Mesenchymal stem cell (in vitro differentiated cells and primary cell): ENCODE data around the gene GLP2R.
A peak's percentile ranks its signal among the peaks of the same experiment; 100 is the strongest.

Source experiments
- DNase-seq: peaks from one replicate; pipeline ENCODE4 v3.0.0-alpha.2; 2013
- H2AFZ ChIP-seq: one replicate; pipeline ENCODE4 v1.6.1; 2013; ENCODE audit warnings: low read depth, mild to moderate bottlenecking, control low read depth, inconsistent platforms, low read length, moderate library complexity
- H2AK5ac ChIP-seq: 2 replicates; pipeline ENCODE4 v1.6.1; 2013; ENCODE audit warnings: low read length, moderate library complexity, mild to moderate bottlenecking, inconsistent platforms; ENCODE audit not compliant: severe bottlenecking
- H2BK120ac ChIP-seq: one replicate; pipeline ENCODE4 v1.6.1; 2013; ENCODE audit warnings: low read depth, mild to moderate bottlenecking, inconsistent platforms, low read length, moderate library complexity
- H2BK12ac ChIP-seq, 2 experiments: one replicate each; pipeline ENCODE4 v1.6.1; 2013; ENCODE audit warnings: inconsistent platforms in 2 of 2, low read length in 2 of 2, mild to moderate bottlenecking in 2 of 2, moderate library complexity in 2 of 2, control low read depth in 1 of 2
- H2BK15ac ChIP-seq: one replicate; pipeline ENCODE4 v1.6.1; 2013; ENCODE audit warnings: mild to moderate bottlenecking, low read depth, inconsistent platforms; ENCODE audit not compliant: poor library complexity, severe bottlenecking
- H2BK5ac ChIP-seq: 2 replicates; pipeline ENCODE4 v1.6.1; 2013; ENCODE audit warnings: low read depth, mild to moderate bottlenecking, low read length, control low read depth, inconsistent platforms; ENCODE audit not compliant: poor library complexity, severe bottlenecking
- H3K14ac ChIP-seq, 2 experiments: one replicate each; pipeline ENCODE4 v1.6.1; 2013; ENCODE audit warnings: inconsistent platforms in 2 of 2, low read length in 2 of 2, control low read depth in 1 of 2, mild to moderate bottlenecking in 1 of 2, moderate library complexity in 1 of 2
- H3K18ac ChIP-seq, 2 experiments: one replicate each; pipeline ENCODE4 v1.6.1; 2013; ENCODE audit warnings: inconsistent platforms in 2 of 2, low read length in 2 of 2, control low read depth in 1 of 2, low read depth in 1 of 2, mild to moderate bottlenecking in 1 of 2
- H3K23ac ChIP-seq, 2 experiments: one replicate each; pipeline ENCODE4 v1.6.1; 2013; ENCODE audit warnings: inconsistent platforms in 2 of 2, low read length in 2 of 2, mild to moderate bottlenecking in 2 of 2, moderate library complexity in 2 of 2, control low read depth in 1 of 2
- H3K27ac ChIP-seq: 2 replicates; pipeline ENCODE4 v1.5.1; 2013; ENCODE audit warnings: mild to moderate bottlenecking, moderate library complexity, low read length, control low read depth, inconsistent platforms; ENCODE audit not compliant: poor library complexity, severe bottlenecking
- H3K27me3 ChIP-seq, 2 experiments: 2 replicates each; pipeline versions ENCODE4 v1.6.1 to v1.7.0; 2013; ENCODE audit warnings: low read length in 2 of 2, mild to moderate bottlenecking in 2 of 2, moderate library complexity in 2 of 2, control low read depth in 1 of 2, inconsistent platforms in 1 of 2; ENCODE audit not compliant: control insufficient read depth in 1 of 2, insufficient read depth in 1 of 2
- H3K36me3 ChIP-seq, 2 experiments: 2 replicates each; pipeline versions ENCODE4 v1.6.1 to v1.7.0; 2013; ENCODE audit warnings: low read length in 2 of 2, control low read depth in 1 of 2, inconsistent platforms in 1 of 2, low read depth in 1 of 2, mild to moderate bottlenecking in 1 of 2; ENCODE audit not compliant: insufficient read depth in 2 of 2, control insufficient read depth in 1 of 2
- H3K4ac ChIP-seq, 2 experiments: one replicate each; pipeline ENCODE4 v1.6.1; 2013; ENCODE audit warnings: inconsistent platforms in 2 of 2, low read length in 2 of 2, mild to moderate bottlenecking in 2 of 2, moderate library complexity in 2 of 2, control low read depth in 1 of 2, low read depth in 1 of 2
- H3K4me1 ChIP-seq: 2 replicates; pipeline ENCODE4 v1.6.1; 2013; ENCODE audit warnings: low read depth, low read length, control low read depth; ENCODE audit not compliant: control insufficient read depth, insufficient read depth
- H3K4me2 ChIP-seq: 2 replicates; pipeline ENCODE4 v1.6.1; 2013; ENCODE audit warnings: low read length, mild to moderate bottlenecking, inconsistent platforms; ENCODE audit not compliant: poor library complexity, severe bottlenecking
- H3K4me3 ChIP-seq, 2 experiments: 2 replicates each; pipeline versions ENCODE4 v1.5.1 to v1.7.0; 2013; ENCODE audit warnings: low read length in 2 of 2, mild to moderate bottlenecking in 2 of 2, control low read depth in 1 of 2, low read depth in 1 of 2; ENCODE audit not compliant: insufficient read depth in 1 of 2
- H3K79me1 ChIP-seq: replicated peaks from 2 replicates; pipeline ENCODE4 v1.6.1; 2013; ENCODE audit warnings: mild to moderate bottlenecking, control low read depth, low read length, inconsistent platforms; ENCODE audit not compliant: poor library complexity, severe bottlenecking
- H3K9ac ChIP-seq: 2 replicates; pipeline ENCODE4 v1.7.0; 2013; ENCODE audit warnings: mild to moderate bottlenecking, low read length, moderate library complexity
- H3K9me3 ChIP-seq: 2 replicates; pipeline ENCODE4 v1.7.0; 2013; ENCODE audit warnings: mild to moderate bottlenecking, low read length; ENCODE audit not compliant: control insufficient read depth
- H4K8ac ChIP-seq: one replicate; pipeline ENCODE4 v1.6.1; 2013; ENCODE audit warnings: inconsistent platforms, mild to moderate bottlenecking, low read length, moderate library complexity
- H4K91ac ChIP-seq: one replicate; pipeline ENCODE4 v1.6.1; 2013; ENCODE audit warnings: mild to moderate bottlenecking, low read length, inconsistent platforms
- WGBS: methylation state at CpG from one replicate; pipeline ENCODE4 v1.1.7; 2013; ENCODE audit warnings: mixed read lengths; 5-methylcytosine and 5-hydroxymethylcytosine counted together

GLP2R gene

DNA sequence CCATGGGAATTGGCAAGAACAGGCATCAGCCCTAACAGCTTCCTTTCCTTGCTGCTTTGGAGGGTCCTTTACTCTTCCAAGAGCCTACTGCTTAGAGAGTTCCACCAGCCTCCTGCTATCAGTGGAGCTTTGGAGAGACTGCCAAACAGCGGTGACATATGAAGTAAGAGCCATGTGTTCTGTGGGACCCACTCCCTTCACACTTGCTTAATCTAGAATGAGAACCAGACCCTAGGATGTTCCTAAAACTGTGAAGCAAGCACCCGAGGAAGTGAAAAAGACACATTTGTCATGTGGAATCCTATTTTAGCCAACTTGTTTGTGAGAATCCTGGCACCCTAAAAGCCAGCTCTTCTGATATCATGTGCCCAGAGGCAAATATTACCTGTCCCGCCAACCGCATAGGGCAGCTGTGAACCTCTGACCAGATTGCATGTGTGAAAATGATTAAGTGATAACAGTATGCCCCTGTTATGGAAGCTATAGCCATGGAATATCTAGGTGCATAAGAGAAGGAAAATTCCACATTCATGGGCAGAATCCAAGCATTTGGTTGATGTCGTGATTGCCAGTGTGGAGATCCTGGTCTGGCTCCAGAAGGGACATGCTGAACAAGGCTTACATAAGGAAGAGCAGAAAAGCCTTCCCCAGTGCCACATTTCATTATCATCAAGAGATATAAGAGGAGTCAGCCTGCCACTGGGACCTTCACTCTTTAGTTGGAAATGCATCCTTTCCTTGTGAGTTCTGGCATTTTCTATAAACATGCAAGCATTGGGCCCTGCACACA is 60.6 kb downstream of the GLP2R start:
- Histone ChIP-seq H2BK12ac (no peak overlapping the region), H2BK120ac (no peak overlapping the region), H3K18ac (no peak overlapping the region), H2BK15ac (no peak overlapping the region), H2AK5ac (no peak overlapping the region), H3K27ac (no peak overlapping the region), H3K4me3 (no peak overlapping the region), H3K36me3 (no peaks in the 10 kb centered on the region), H3K4me1 (no peaks in the 10 kb centered on the region), H3K9ac (no peak overlapping the region), H2BK5ac (no peak overlapping the region), H3K9me3 (peaks cover 52% of the 10 kb centered on the region), H4K91ac (no peak overlapping the region), H3K23ac (no peak overlapping the region), H2AFZ (no peak overlapping the region), H3K27me3 (peaks cover 0 to 43% of the 10 kb centered on the region in 2 experiments), H3K4ac (no peak overlapping the region), H4K8ac (no peak overlapping the region), H3K79me1 (no peaks in the 10 kb centered on the region), H3K4me2 (no peak overlapping the region), H3K14ac (no peak overlapping the region)
- DNase-seq = no peak
- WGBS = 91% methylated on average over 5 of the region's 5 CpGs

DNA sequence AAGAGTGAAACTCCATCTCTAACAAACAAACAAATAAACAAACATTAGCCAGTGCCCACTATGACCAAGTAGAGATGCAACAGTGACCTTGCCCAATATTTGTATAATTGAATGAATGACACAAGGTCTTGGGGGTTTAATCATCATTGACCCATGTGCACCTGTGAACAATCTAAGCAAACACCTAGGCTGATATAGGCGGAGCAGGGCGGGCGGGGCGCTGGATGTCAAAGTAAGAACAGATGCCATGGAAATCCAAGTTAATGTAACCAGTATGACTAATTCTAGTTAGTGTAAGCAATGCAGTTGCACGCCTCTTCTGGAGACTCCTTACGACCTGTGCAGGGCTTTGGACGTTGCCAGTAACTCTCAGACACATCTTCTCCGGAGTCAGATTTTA is 61.8 kb downstream of the GLP2R start:
- DNase-seq = peak; percentile 47
- 86% methylated on average over 8 of the region's 8 CpGs for WGBS
- peaks cover 0 to 46% of the 10 kb centered on the region in 2 experiments for H3K27me3 ChIP-seq
- H2AK5ac ChIP-seq = no peak overlapping the region
- no peak overlapping the region for H4K91ac ChIP-seq
- H3K23ac ChIP-seq = no peak overlapping the region
- H3K4ac ChIP-seq = no peak overlapping the region
- H3K27ac ChIP-seq = no peak overlapping the region
- no peak overlapping the region for H2BK15ac ChIP-seq
- H3K4me2 ChIP-seq = no peak overlapping the region
- H3K18ac ChIP-seq = no peak overlapping the region
- no peaks in the 10 kb centered on the region for H3K79me1 ChIP-seq
- no peak overlapping the region for H3K4me3 ChIP-seq
- no peak overlapping the region for H2BK12ac ChIP-seq
- H3K9ac ChIP-seq = no peak overlapping the region
- H3K14ac ChIP-seq = no peak overlapping the region
- no peaks in the 10 kb centered on the region for H3K4me1 ChIP-seq
- no peak overlapping the region for H2BK5ac ChIP-seq
- no peaks in the 10 kb centered on the region for H3K36me3 ChIP-seq
- no peak overlapping the region for H2AFZ ChIP-seq
- no peak overlapping the region for H4K8ac ChIP-seq
- H2BK120ac ChIP-seq = no peak overlapping the region
- peaks cover 41% of the 10 kb centered on the region for H3K9me3 ChIP-seq

DNA sequence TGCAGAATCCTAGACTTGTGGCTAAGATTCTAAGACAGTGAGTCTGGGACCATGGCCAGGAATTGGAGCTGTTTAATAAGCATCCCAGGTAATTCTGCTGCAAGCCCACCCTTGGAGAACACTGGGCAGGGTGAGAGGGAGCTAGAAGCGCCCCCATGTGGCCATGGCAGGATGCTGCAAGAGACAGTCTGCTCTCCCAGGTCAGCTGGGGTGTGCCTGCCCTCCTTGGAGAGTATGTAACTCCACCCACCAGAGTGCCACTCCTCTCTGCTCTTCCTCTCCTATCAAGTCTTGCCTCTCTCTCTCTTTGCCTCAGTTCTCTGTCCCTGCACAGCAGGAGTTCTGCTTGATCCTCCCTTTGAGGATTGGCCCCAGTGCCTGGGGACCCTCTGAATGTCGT is 64.4 kb downstream of the GLP2R start:
- peaks cover 0 to 53% of the 10 kb centered on the region in 2 experiments for H3K27me3 ChIP-seq
- no peaks in the 10 kb centered on the region for H3K4me1 ChIP-seq
- H3K27ac ChIP-seq = no peak overlapping the region
- H3K79me1 ChIP-seq = no peaks in the 10 kb centered on the region
- no peak overlapping the region for H2BK5ac ChIP-seq
- H3K4ac ChIP-seq = no peak overlapping the region
- no peak overlapping the region for H3K18ac ChIP-seq
- no peak overlapping the region for H3K23ac ChIP-seq
- no peak overlapping the region for H3K14ac ChIP-seq
- H3K36me3 ChIP-seq = no peaks in the 10 kb centered on the region
- peaks cover 17% of the 10 kb centered on the region for H3K9me3 ChIP-seq
- H2BK120ac ChIP-seq = no peak overlapping the region
- no peak overlapping the region for H4K91ac ChIP-seq
- H2BK15ac ChIP-seq = no peak overlapping the region
- no peak overlapping the region for H3K4me3 ChIP-seq
- no peak overlapping the region for H2AFZ ChIP-seq
- no peak overlapping the region for H2AK5ac ChIP-seq
- no peak overlapping the region for H3K4me2 ChIP-seq
- no peak overlapping the region for H3K9ac ChIP-seq
- WGBS = 33% methylated on average over 2 of the region's 2 CpGs
- no peak overlapping the region for H2BK12ac ChIP-seq
- no peak overlapping the region for H4K8ac ChIP-seq
- DNase-seq = no peak

- H2AK5ac ChIP-seq = no peak overlapping the region
- H3K79me1 ChIP-seq = no peaks in the 10 kb centered on the region
- peak; percentile 42 for DNase-seq
- no peak overlapping the region for H2BK5ac ChIP-seq
- H3K14ac ChIP-seq = no peak overlapping the region
- no peak overlapping the region for H3K9ac ChIP-seq
- H2AFZ ChIP-seq = no peak overlapping the region
- no peak overlapping the region for H3K4me3 ChIP-seq
- H3K4me1 ChIP-seq = no peaks in the 10 kb centered on the region
- H3K9me3 ChIP-seq = no peaks in the 10 kb centered on the region
- no peak overlapping the region for H3K4me2 ChIP-seq
- no peak overlapping the region for H3K23ac ChIP-seq
- H3K36me3 ChIP-seq = no peaks in the 10 kb centered on the region
- no peak overlapping the region for H3K4ac ChIP-seq
- peaks cover 0 to 43% of the 10 kb centered on the region in 2 experiments for H3K27me3 ChIP-seq
- no peak overlapping the region for H2BK120ac ChIP-seq
- no peak overlapping the region for H3K27ac ChIP-seq
- H2BK12ac ChIP-seq = no peak overlapping the region
- WGBS = 53% methylated on average over 3 of the region's 3 CpGs
- H2BK15ac ChIP-seq = no peak overlapping the region
- H3K18ac ChIP-seq = no peak overlapping the region
- H4K91ac ChIP-seq = no peak overlapping the region
- no peak overlapping the region for H4K8ac ChIP-seq
These were observed 67.8 kb downstream of the GLP2R start for GRCh38 chr17:9893411-9894012.
